T1000 (cell line): ENCODE measurements around the gene ZNF280A.
"Not testable (repeated sequence)": the region's sequence is repeated elsewhere in the genome, so short reads cannot be mapped to it uniquely, and the experiment has no call there.

Experiments
- DNase-seq: peaks from one replicate; lab custom pipeline; 2025; ENCODE audit warnings: mixed read lengths; lab: John Stamatoyannopoulos, UW

ZNF280A gene

GRCh38 chr22:22512951-22513350 lies 7.1 kb downstream of the ZNF280A start:
- no peak for DNase-seq

- not testable (repeated sequence) for DNase-seq
Measured at GRCh38 chr22:22510833-22511232, 9.2 kb downstream of the ZNF280A start.

GRCh38 chr22:22509912-22510311 lies 10.2 kb downstream of the ZNF280A start:
- DNase-seq: not testable (repeated sequence)

GRCh38 chr22:22508274-22509176 lies 11.5 kb downstream of the ZNF280A start, which contains the start of gene ZNF280B:
Gene ZNF280B, minus strand, starts transcription at chr22:22508742. Its CDS starts 19,344 bp downstream, at chr22:22489398.
- DNase-seq: no peak

GRCh38 chr22:22507743-22508273 lies 12.3 kb downstream of the ZNF280A start:
- DNase-seq: no peak

GRCh38 chr22:22506736-22507135 lies 13.3 kb downstream of the ZNF280A start:
- DNase-seq: no peak

GRCh38 chr22:22498267-22498666 lies 21.8 kb downstream of the ZNF280A start:
- no peak for DNase-seq

GRCh38 chr22:22491589-22491988 lies 28.5 kb downstream of the ZNF280A start:
- not testable (repeated sequence) for DNase-seq

GRCh38 chr22:22488736-22489135 lies 31.3 kb downstream of the ZNF280A start:
- no peak for DNase-seq

GRCh38 chr22:22487869-22488597 lies 32.0 kb downstream of the ZNF280A start:
- DNase-seq: no peak

- DNase-seq: no peak
Measured at GRCh38 chr22:22487059-22487458, 33.0 kb downstream of the ZNF280A start.

GRCh38 chr22:22486132-22486899 lies 33.8 kb downstream of the ZNF280A start:
- DNase-seq: no peak

- DNase-seq: no peak
Measured at GRCh38 chr22:22485524-22485923, 34.5 kb downstream of the ZNF280A start.

- no peak for DNase-seq
Measured at GRCh38 chr22:22484023-22484422, 36.0 kb downstream of the ZNF280A start.

GRCh38 chr22:22480940-22481339 lies 39.1 kb downstream of the ZNF280A start:
- DNase-seq: no peak

GRCh38 chr22:22479999-22480532 lies 40.0 kb downstream of the ZNF280A start:
- no peak for DNase-seq

GRCh38 chr22:22479116-22479515 lies 41.0 kb downstream of the ZNF280A start:
- DNase-seq: no peak

- DNase-seq: no peak
Measured at GRCh38 chr22:22478470-22478869, 41.6 kb downstream of the ZNF280A start.

GRCh38 chr22:22474733-22475132 lies 45.3 kb downstream of the ZNF280A start:
- DNase-seq: no peak

GRCh38 chr22:22471104-22471503 lies 49.0 kb downstream of the ZNF280A start:
- not testable (repeated sequence) for DNase-seq

- no peak for DNase-seq
Measured at GRCh38 chr22:22469527-22469926, 50.5 kb downstream of the ZNF280A start.
